GM19238 (cell line): ENCODE measurements around the gene ZNF362.

Experiments
- DNase-seq: peaks from one replicate; pipeline ENCODE4 v3.0.0; 2011; ENCODE audit warnings: low spot score; ENCODE audit not compliant: insufficient read length

Gene ZNF362

GRCh38 chr1:33244809-33245186, 11.5 kb upstream of the ZNF362 start:
- no peak for DNase-seq

DNA sequence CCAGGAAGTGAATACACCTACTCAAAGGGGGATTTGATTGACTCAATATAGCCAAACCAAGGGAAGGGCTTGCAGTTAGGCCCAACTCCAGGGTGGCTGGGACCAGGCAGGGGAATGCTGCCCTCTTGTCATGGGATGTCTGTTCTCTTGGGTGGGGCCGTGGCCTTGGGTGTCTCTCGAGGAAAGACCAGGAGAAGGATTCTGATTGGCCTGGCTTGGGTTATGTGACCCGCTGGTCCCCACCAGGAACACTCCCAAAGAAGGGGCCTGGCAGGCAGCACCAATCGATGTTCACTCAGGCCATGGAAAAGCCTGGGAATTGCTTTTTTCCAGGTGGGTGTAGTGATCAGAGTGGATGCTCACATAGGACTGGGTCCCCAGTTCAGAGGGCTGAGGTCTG, 10.1 kb upstream of the ZNF362 start:
- DNase-seq = no peak

DNA sequence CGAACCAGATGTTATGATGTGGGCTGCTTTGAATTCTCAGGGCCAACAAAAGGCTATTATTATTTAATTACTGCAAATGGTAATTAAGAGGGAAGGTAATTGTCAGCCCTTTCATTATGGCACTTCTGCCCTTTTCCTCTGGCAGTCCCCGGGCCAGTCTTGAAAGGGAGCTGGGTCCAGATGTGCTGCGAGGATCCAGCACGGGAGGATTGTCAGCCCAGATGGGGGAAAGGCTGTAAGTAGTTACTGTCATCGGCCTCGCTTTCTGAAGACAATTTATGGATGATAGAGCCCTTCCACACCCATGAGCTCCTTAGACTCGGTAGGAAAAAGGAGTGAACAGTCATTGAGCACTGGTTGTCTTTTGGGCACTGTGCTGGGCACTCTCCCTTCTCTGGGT, 8.7 kb upstream of the ZNF362 start:
- no peak for DNase-seq

- no peak for DNase-seq
These were observed 8.0 kb upstream of the ZNF362 start for GRCh38 chr1:33248244-33248643.

DNA sequence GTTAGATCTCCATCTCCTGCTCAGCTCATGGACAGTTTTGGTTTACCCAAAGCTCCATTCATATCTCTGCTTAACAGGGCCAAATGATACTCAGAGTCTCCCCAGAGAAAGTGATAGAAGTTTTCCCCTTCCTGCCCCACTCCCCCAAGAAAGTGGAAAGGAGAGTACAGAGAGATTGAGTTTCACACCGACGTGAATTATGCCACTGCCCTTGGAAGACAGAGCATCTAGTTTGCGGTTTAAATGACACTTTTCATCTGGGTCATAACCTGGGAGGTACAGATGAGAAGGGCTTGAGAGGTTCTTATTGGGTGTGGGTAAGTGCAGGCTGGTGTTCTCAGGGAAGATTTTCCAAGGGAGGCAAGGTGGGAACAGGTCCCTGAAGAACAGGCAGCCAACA, 6.9 kb upstream of the ZNF362 start:
- DNase-seq = no peak

- DNase-seq = no peak
These were observed 6.1 kb upstream of the ZNF362 start for GRCh38 chr1:33250217-33250616.

GRCh38 chr1:33250724-33251123, 5.6 kb upstream of the ZNF362 start:
- no peak for DNase-seq

GRCh38 chr1:33254491-33254890, 1.8 kb upstream of the ZNF362 start:
- no peak for DNase-seq

DNA sequence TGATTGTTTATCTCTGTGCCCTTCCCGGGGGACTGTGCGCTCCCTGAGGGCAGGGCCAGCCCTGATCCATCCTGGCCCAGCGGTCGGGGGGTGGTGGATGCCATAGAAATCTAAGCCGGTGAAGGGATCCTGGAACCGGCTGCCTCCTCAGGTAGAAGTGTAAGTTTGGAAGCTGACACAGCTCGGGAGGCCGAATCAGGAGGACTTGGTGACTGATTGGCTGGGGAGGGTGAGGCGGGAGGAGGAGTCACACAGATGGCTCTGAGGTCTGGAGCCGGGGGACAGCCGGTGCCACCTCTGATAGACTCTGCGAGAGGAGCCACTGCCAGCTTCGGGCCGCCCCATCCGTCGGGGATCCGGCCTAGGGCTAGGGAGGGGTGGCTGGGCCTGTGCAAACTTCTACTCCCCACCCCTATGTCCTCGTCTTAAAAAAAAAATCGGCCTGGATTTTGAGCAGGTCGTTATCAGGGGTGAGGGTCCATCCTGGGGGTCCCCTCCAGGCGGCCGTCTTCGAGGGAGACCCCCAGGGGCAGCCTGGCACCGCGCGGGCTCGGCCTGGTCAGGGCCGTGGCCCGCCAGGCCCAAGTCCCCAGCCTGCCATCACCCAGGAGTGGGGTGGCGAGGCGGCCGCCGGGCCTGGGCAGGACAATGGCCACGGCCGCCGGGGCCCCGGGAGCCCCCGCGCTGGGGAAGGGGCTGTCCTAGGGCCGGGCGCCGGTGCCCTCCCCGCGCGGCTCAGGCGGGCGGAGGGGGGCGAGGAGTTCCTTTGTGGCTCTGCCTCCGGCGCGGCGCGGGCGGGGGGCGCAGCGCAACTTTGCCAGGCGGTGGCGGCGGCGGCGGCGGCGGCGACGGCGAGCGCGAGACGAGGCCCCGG, 708 bp upstream of the ZNF362 start:
- peak; percentile 25 for DNase-seq

DNA sequence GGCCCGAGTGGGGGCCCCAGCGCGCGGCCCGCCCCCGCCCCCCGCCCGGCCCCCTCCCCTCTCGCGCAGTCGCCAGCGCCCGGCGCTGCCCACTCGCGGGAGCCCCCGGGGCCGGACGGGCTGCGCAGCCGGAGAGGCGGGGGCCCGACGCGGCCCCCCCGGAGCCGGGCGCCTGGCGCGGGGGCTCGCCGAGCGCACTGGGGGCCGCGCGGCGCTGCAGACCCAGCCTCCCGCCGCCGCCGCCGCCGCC, 146 bp upstream of the ZNF362 start:
- no peak for DNase-seq

DNA sequence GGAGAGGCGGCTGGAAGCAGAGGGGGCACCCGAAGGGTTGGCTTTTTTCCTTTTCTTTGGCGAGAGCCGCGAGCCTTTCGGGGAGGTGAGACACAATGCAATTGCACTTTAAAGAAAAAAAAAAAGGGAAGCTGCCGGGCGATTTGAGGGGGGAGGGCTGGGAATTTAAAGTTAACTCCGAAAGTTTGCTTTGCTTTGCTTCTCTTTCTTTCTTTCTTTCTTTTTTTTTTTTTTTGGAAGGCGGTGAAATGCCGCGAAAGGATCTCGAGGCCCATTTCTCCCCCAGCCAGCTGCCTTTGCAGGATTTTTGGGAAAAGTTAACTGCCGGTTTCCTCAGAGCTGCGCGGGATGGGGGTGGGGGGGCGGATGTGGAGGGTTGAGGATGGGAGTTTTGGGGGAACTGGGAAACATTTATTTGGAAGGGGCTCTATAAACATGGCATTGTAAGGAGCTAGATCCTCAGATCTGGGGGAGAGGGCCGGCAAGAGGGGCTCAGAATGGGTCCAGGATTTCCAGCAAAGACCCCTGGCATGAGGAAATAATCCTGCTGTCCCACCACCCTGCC, 997 bp downstream of the ZNF362 start:
- no peak for DNase-seq

DNA sequence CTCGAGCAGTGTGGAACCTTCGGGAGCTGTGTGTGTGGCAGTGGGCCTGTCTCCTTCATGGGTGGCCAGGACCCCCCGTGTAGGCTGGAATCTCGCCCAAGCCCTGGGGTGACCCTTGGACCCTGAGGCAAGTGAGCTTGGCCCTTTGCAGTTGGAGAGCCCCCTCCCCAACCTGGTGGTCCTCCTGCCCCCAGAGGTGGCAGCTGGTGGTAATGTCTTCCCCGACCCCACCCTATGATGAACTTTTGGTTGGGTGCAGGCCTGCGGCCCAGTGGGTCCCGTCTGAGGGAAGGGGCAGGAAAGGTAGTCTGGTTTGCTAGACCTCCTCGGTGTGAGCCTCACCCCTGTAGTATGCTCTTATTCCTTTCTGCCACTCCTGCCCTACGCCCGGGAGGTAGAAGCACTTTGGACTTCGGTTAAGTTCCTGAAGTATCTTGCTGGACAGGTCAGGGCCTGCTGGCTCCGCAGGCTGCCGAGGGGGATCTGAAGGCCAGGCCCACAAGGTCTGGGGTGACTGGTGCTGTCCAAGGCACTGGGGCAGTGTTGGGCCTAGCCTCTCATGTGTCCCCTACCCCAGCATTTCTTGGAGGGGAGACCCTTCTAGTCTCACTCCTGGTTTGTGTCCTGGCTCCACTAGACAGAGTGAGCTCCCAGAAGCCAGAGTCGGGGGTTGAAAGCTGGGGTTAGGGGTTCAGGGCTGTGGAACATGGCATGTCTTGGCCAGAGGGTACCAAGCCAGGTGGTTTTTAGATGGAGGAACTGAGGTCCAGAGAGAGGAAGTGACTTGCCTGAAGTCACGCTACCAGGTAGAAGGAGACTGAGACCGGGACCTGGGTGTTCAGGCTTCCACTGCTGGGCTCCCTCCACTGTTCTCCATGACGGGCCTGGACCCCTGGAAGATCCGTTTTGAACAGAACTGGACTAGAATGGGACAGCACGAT, 1.8 kb downstream of the ZNF362 start:
- DNase-seq = no peak

DNA sequence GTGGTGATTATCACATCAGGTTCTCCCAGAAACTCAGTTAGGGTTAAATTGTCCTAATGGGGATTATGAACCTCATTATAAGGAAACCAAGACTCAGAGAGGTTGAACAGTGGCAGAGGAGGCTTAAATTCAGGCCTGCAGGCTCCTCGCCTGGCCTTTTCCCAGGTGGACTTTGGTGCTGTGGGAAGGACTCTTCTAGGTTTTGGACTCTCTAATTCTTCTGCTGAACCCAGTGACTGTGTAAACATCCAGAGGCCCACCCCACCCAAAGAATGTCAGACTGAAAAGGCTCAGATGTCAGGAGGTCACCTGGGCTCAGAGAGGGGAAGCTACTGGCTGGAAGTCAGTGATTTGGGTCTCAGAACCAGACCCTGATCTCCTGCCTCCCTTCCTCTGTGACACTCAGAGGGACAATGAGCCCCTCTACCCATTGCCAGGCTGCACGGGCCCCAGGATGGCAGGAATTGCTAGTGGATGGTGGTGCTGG, 2.5 kb downstream of the ZNF362 start:
- DNase-seq = no peak

DNA sequence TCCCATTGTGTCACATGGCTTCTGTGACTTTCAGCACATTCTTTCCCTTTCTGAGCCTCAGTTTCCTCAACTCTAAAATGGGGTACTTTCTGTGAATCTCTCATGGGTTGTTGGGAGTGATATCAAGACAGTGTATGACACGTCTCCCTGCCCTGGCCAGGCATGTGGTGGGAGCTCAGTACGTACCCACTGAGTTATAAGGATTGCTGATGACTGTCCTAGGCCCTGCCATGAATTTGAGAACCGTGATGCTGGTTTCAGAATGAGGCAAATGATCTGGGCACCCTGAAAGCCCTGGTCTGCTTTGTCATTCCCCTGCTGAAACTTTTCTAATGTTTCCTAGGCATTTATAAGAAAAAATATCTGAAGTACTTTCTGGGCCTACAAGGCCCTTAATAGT, 3.6 kb downstream of the ZNF362 start:
- no peak for DNase-seq

- no peak for DNase-seq
These were observed 4.1 kb downstream of the ZNF362 start for GRCh38 chr1:33260439-33260838.

- no peak for DNase-seq
These were observed 5.1 kb downstream of the ZNF362 start for GRCh38 chr1:33261344-33261743.

GRCh38 chr1:33263890-33264504, 7.7 kb downstream of the ZNF362 start:
- no peak for DNase-seq

DNA sequence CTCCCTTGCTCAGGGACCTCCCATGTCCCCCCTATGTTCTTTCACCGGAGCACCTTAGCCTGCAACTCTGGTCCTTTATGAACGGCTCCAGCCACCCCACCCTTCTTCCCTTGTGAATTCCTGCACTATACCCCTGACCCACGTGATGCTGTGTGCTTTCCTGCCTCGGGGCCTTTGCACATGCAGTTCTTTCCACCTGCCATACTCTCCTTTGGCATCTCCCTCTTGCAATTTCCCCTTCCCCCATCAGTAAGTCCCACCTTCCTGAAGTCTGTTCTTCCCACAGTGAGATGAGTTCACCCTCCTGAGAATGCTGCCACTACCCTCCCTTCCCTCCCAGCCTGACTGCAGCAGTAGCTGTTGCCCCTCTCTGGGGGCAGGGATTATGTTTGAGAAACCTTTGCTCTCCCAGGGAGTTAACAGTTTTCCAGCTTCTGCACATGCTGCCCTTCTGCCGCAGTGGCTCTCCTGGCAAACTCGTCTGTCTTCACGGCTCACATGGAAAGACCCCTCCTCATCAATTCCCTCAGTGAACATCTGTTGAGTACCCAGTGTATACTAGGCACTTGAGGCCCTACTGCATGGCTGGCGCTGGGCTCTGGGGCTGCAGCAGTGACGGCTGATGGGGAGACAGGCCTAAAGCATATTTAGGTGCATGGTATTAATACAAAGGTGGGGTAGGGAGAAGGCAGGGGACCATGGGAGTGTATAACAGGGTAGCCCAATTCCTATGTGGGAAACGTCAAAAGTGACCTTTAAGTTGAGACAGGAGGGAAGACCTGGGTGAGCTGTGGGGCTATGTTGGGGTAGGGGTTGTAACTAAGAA, 9.7 kb downstream of the ZNF362 start:
- DNase-seq = no peak

DNA sequence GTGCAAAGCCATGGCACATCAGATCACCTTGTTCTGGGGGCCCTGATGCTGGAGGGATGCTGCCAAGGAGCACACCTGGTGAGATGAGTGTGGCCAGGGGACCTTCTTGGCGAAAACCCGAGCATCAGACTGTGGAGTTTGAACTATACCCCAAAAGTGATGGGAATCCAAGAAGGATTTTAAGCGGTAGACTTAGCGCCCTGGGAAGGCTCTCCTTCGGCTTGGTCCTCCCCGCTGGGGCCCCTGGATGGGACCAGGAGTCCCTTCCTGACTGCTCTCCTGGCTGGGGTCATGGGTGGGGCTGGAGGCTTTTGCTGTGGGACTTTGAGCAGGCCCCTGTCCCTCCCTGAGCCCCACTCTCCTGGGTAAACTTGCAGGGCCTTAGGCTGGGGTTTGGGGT, 10.5 kb downstream of the ZNF362 start:
- DNase-seq = no peak

DNA sequence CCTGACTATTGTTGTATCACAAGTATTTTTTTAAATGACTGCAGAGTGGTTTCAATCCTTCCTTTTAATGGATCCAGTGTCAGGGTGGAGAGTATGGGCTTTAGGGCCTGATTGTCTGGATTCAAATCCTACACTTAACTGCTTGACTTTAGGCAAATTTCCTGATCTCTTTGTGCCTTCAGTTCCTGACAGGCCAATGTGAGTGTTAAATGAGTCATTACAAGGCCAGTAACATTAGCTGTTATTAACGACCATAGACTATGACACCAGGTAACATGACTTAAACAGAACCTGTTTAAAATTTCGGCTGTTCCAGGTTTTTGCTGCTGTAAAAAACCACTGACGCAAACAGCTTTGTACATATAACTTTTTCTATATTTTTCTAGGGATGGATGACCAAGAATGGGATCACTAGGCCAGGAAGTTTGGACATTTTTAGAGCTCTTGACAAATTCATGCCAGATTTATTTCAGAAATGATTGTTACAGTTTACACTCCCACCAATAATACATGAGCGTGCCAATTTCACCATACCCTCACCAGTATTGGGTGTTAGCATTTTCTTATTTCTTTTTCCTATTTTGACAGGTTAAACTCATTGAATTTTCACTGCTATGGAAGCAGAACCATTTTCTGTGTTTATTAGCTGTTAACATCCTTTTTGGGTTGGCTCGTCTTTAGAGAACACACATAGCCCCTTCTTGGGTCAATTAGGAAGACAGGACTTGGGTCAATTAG, 11.3 kb downstream of the ZNF362 start:
- DNase-seq = no peak
